Chondrocyte (in vitro differentiated cells): ENCODE results near the gene OTOGL. TPM values are rescaled to one million over a fixed set of nuclear protein-coding genes. Genes with fewer than 3 reads are reported as not detected.
"Not testable (repeated sequence)": the region's sequence is repeated elsewhere in the genome, so short reads cannot be mapped to it uniquely, and the experiment has no call there.

Experiments used
- DNase-seq: peaks from one replicate; pipeline ENCODE4 v3.0.0; 2021; ENCODE audit warnings: mixed read lengths, low spot score
- H3K27ac Mint-ChIP-seq: one replicate; pipeline ENCODE4 v1.8.0; 2021; ENCODE audit warnings: mild to moderate bottlenecking, moderate library complexity, mixed read lengths; ENCODE audit not compliant: unreplicated experiment
- H3K27me3 Mint-ChIP-seq: 2 replicates; pipeline ENCODE4 v1.8.0; 2021; ENCODE audit warnings: low read depth, mixed read lengths
- H3K36me3 Mint-ChIP-seq: 2 replicates; pipeline ENCODE4 v1.8.0; 2021; ENCODE audit warnings: low read depth, mixed read lengths
- H3K4me1 Mint-ChIP-seq: 2 replicates; pipeline ENCODE4 v1.8.0; 2021; ENCODE audit warnings: low read depth, mild to moderate bottlenecking, mixed read lengths
- H3K4me3 Mint-ChIP-seq: one replicate; pipeline ENCODE4 v1.8.0; 2021; ENCODE audit warnings: mild to moderate bottlenecking, moderate library complexity, mixed read lengths; ENCODE audit not compliant: unreplicated experiment
- H3K9me3 Mint-ChIP-seq: 2 replicates; pipeline ENCODE4 v1.8.0; 2021; ENCODE audit warnings: low read depth, mixed read lengths
- total RNA-seq: library from RNA; stranded (reverse); gene quantifications from 3 replicates; pipeline ENCODE4 v1.2.1, GENCODE V29; 2021
- TF ChIP-seq, protein P1 (sequence below): fragments of 200-600 bp; sonication (generic); IDR thresholded peaks from 2 replicates; pipeline ENCODE4 v1.5.0; 2021; ENCODE audit warnings: antibody characterized with exemption, mild to moderate bottlenecking, moderate library complexity

Gene OTOGL
- total RNA-seq, 1 donor from 2014 or later: 0.25 TPM

DNA sequence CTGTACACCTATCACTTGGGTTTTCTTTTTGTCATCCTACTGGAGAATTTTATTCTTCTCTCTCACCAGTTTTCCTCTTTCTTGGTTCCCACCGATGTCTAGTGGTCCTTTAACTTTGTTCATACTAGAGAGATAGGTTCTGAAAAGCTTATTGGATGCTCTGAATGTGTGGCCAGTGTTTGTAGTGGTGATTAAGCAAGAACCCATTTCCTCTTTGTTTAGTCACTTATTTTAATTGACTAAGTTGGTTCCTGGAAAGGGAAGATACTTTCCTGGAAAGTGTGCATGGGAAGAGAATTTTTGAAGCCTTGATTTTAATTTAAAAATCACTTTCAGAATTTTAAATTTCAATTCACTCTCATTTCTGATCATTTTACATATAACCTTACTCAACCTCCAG is 127.2 kb downstream of the OTOGL start:
- no peaks in the 10 kb centered on the region for H3K36me3 Mint-ChIP-seq
- no peaks in the 10 kb centered on the region for H3K27me3 Mint-ChIP-seq
- H3K27ac Mint-ChIP-seq: no peak overlapping the region
- TF ChIP-seq, protein P1, sequence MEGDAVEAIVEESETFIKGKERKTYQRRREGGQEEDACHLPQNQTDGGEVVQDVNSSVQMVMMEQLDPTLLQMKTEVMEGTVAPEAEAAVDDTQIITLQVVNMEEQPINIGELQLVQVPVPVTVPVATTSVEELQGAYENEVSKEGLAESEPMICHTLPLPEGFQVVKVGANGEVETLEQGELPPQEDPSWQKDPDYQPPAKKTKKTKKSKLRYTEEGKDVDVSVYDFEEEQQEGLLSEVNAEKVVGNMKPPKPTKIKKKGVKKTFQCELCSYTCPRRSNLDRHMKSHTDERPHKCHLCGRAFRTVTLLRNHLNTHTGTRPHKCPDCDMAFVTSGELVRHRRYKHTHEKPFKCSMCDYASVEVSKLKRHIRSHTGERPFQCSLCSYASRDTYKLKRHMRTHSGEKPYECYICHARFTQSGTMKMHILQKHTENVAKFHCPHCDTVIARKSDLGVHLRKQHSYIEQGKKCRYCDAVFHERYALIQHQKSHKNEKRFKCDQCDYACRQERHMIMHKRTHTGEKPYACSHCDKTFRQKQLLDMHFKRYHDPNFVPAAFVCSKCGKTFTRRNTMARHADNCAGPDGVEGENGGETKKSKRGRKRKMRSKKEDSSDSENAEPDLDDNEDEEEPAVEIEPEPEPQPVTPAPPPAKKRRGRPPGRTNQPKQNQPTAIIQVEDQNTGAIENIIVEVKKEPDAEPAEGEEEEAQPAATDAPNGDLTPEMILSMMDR: no peak
- no peak for DNase-seq
- no peak overlapping the region for H3K4me3 Mint-ChIP-seq
- H3K9me3 Mint-ChIP-seq: no peaks in the 10 kb centered on the region
- peaks cover 31% of the 10 kb centered on the region for H3K4me1 Mint-ChIP-seq

DNA sequence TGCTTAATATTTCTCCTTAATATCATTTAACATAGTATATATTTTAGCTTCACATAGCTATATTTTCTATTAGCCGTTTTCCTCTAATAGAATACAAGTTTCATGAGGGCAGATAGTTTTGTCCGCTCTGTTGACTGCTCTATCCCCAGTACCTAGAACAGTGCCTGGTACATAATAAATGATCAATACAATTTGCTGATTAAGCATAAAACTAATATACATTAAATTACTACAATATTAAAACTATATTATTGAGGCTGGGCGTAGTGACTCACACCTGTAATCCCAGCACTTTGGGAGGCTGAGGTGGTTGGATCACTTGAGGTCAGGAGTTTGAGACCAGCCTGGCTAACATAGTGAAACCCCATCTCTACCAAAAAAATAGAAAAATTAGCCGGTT is 128.6 kb downstream of the OTOGL start:
- not testable (repeated sequence) for DNase-seq, H3K27me3 Mint-ChIP-seq, H3K36me3 Mint-ChIP-seq, H3K9me3 Mint-ChIP-seq, H3K4me3 Mint-ChIP-seq, H3K27ac Mint-ChIP-seq
- peaks cover 17% of the 10 kb centered on the region for H3K4me1 Mint-ChIP-seq

DNA sequence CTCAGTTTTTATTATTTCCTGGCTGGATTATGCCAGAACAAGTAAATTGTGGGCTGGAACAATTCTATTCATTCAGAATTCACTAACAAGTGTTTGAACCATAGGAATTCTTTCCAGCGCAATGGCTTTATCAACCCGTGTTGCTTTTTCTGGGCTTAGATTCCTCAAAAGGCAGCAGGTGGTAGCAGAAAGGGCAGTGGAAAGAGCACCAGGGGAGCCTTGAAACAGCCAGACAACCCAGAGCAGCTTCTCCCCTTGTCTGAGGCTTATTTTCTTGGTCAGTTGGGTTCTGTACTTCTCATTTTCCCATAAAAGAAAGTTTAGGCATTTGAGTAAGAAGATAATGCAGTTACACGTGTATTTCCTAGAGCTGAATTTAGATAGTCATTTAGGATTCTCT is 130.7 kb downstream of the OTOGL start:
- TF ChIP-seq, protein P1: no peak
- Mint-ChIP-seq H3K9me3 (no peaks in the 10 kb centered on the region), H3K4me1 (peaks cover 20% of the 10 kb centered on the region), H3K36me3 (no peaks in the 10 kb centered on the region), H3K27me3 (no peaks in the 10 kb centered on the region), H3K27ac (no peak overlapping the region), H3K4me3 (no peak overlapping the region)
- no peak for DNase-seq

DNA sequence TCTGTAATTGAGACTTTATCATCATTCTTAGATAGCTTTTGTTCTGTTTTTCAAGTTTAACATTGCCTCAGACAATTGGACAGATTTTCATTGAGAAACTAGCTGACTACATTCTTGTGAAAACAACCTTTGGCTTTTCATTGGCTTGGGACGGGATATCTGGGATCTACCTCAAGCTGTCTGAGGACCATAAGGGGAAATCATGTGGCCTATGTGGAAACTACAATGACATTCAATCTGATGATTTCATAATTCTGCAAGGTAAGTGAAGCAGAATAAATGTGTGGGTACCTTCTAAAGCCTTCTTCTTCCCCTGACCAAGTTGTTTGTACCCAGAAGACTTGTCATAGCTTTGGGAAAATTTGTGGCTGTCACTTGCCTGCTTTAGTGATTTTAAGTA is 133.5 kb downstream of the OTOGL start:
- H3K9me3 Mint-ChIP-seq: no peaks in the 10 kb centered on the region
- H3K4me1 Mint-ChIP-seq: peaks cover 26% of the 10 kb centered on the region
- no peaks in the 10 kb centered on the region for H3K27me3 Mint-ChIP-seq
- no peaks in the 10 kb centered on the region for H3K36me3 Mint-ChIP-seq
- H3K27ac Mint-ChIP-seq: no peak overlapping the region
- H3K4me3 Mint-ChIP-seq: no peak overlapping the region
- no peak for DNase-seq
- TF ChIP-seq, protein P1: no peak

DNA sequence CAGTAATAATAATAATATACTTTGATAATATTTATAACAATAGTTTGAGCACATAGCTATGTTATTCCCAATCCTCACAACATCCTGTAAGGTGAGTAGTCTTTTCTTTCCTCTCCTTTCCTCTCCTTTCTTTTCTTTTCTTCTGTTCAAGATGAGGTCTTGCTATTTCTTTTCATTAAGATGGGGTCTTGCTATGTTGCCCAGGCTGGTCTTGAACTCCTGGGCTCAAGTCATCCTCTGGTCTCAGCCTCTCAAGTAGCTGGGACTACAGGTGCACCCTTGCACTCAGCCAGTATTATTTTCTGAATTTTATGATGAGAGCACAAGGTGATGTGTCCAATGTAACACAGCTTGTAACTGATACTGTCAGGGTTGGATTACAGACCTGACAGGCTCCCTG is 134.6 kb downstream of the OTOGL start:
- TF ChIP-seq, protein P1: no peak
- Mint-ChIP-seq H3K4me3 (no peak overlapping the region), H3K27ac (no peak overlapping the region), H3K9me3 (no peaks in the 10 kb centered on the region), H3K27me3 (no peaks in the 10 kb centered on the region), H3K4me1 (peaks cover 26% of the 10 kb centered on the region), H3K36me3 (no peaks in the 10 kb centered on the region)
- no peak for DNase-seq

DNA sequence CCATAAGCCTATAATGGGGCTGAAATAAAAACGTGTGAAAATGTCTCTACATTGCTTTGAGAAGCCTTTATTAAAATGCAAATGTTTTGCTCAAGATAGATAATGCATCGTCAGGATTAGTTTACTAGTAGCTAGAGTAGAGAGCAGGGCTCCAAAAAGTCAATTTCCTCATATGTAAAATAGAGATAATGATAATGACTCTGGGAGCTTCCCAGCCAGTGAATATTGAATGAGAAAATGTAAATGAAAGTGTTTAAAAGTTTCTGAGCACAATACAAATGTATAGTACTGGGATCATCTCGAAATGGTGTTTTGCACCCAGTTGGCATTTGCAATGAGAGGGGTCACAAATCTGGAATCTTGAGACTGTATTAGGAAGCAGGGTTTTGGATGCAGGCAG is 135.3 kb downstream of the OTOGL start:
- no peak overlapping the region for H3K4me3 Mint-ChIP-seq
- DNase-seq: no peak
- H3K4me1 Mint-ChIP-seq: peaks cover 20% of the 10 kb centered on the region
- no peak overlapping the region for H3K27ac Mint-ChIP-seq
- TF ChIP-seq, protein P1: no peak
- H3K36me3 Mint-ChIP-seq: no peaks in the 10 kb centered on the region
- peaks cover 2% of the 10 kb centered on the region for H3K9me3 Mint-ChIP-seq
- no peaks in the 10 kb centered on the region for H3K27me3 Mint-ChIP-seq
